Neuronal stem cell (in vitro differentiated cells): ENCODE measurements around the gene SEMA4F.
A peak's percentile ranks its signal among the peaks of the same experiment; 100 is the strongest.

Source experiments
- DNase-seq: peaks from one replicate; pipeline ENCODE4 v3.0.0-alpha.2; 2013; ENCODE audit warnings: low spot score
- H2AFZ ChIP-seq: one replicate; pipeline ENCODE4 v1.6.1; 2013; ENCODE audit warnings: mild to moderate bottlenecking, low read length, inconsistent platforms
- H2AK5ac ChIP-seq: 2 replicates; pipeline ENCODE4 v1.6.1; 2013; ENCODE audit warnings: low read depth, mild to moderate bottlenecking, inconsistent platforms, low read length, moderate library complexity, mixed read lengths
- H2BK120ac ChIP-seq: 2 replicates; pipeline ENCODE4 v1.6.1; 2013; ENCODE audit warnings: low read depth, mild to moderate bottlenecking, inconsistent platforms, low read length, moderate library complexity, mixed read lengths
- H2BK12ac ChIP-seq: one replicate; pipeline ENCODE4 v1.6.1; 2013; ENCODE audit warnings: low read length, inconsistent platforms
- H2BK15ac ChIP-seq: 2 replicates; pipeline ENCODE4 v1.6.1; 2013; ENCODE audit warnings: mild to moderate bottlenecking, low read length, inconsistent platforms, mixed read lengths
- H2BK5ac ChIP-seq: one replicate; pipeline ENCODE4 v1.6.1; 2013; ENCODE audit warnings: inconsistent platforms, mild to moderate bottlenecking, low read length, moderate library complexity
- H3K14ac ChIP-seq: one replicate; pipeline ENCODE4 v1.6.1; 2013; ENCODE audit warnings: low read length, inconsistent platforms
- H3K18ac ChIP-seq: 2 replicates; pipeline ENCODE4 v1.6.1; 2013; ENCODE audit warnings: low read length, inconsistent platforms
- H3K23ac ChIP-seq: 2 replicates; pipeline ENCODE4 v1.6.1; 2013; ENCODE audit warnings: low read depth, mild to moderate bottlenecking, mixed read lengths, low read length, inconsistent platforms; ENCODE audit not compliant: poor library complexity
- H3K27ac ChIP-seq: replicated peaks from 3 replicates; pipeline ENCODE4 v1.5.1; 2013; ENCODE audit warnings: low read length, inconsistent platforms
- H3K27me3 ChIP-seq, 3 experiments: 2 replicates each; pipeline ENCODE4 v1.6.1; 2013; ENCODE audit warnings: low read length in 3 of 3, mild to moderate bottlenecking in 2 of 3, inconsistent platforms in 1 of 3, low read depth in 1 of 3, mixed read lengths in 1 of 3, moderate library complexity in 1 of 3; ENCODE audit not compliant: control insufficient read depth in 3 of 3, insufficient read depth in 3 of 3
- H3K36me3 ChIP-seq, 2 donors: replicated peaks in 1 of 2; 2 replicates each; pipeline ENCODE4 v1.6.1; 2013; ENCODE audit warnings: low read length in 2 of 2; ENCODE audit not compliant: control insufficient read depth in 2 of 2, insufficient read depth in 2 of 2
- H3K4ac ChIP-seq: 2 replicates; pipeline ENCODE4 v1.6.1; 2013; ENCODE audit warnings: inconsistent platforms, mild to moderate bottlenecking, low read length, moderate library complexity
- H3K4me1 ChIP-seq, 2 donors: 1 replicate in 1 of 2; 2 replicates in 1 of 2; pipeline ENCODE4 v1.6.1; 2013; ENCODE audit warnings: low read length in 2 of 2, low read depth in 1 of 2; ENCODE audit not compliant: control insufficient read depth in 2 of 2, insufficient read depth in 1 of 2
- H3K4me2 ChIP-seq: one replicate; pipeline ENCODE4 v1.6.1; 2013; ENCODE audit warnings: mild to moderate bottlenecking, low read length, inconsistent platforms; ENCODE audit not compliant: insufficient read depth, poor library complexity, severe bottlenecking
- H3K4me3 ChIP-seq, 2 donors: 2 replicates each; pipeline ENCODE4 v1.5.1; 2013; ENCODE audit warnings: low read length in 2 of 2, mild to moderate bottlenecking in 2 of 2, inconsistent platforms in 1 of 2, moderate library complexity in 1 of 2
- H3K79me1 ChIP-seq: one replicate; pipeline ENCODE4 v1.6.1; 2013; ENCODE audit warnings: low read depth, mild to moderate bottlenecking, inconsistent platforms, low read length, moderate library complexity
- H3K9ac ChIP-seq: one replicate; pipeline ENCODE4 v1.6.1; 2013; ENCODE audit warnings: mild to moderate bottlenecking, low read depth, low read length, inconsistent platforms; ENCODE audit not compliant: poor library complexity
- H3K9me3 ChIP-seq, 2 donors: replicated peaks in 1 of 2; 2 replicates each; pipeline versions ENCODE3 to v1.6.1; 2013; ENCODE audit warnings: low read length in 2 of 2, mild to moderate bottlenecking in 2 of 2, inconsistent platforms in 1 of 2, low read depth in 1 of 2, mixed read lengths in 1 of 2, moderate library complexity in 1 of 2; ENCODE audit not compliant: control insufficient read depth in 2 of 2, insufficient read depth in 1 of 2
- H4K8ac ChIP-seq: one replicate; pipeline ENCODE4 v1.6.1; 2013; ENCODE audit warnings: low read depth, mild to moderate bottlenecking, inconsistent platforms, low read length, moderate library complexity
- H4K91ac ChIP-seq: one replicate; pipeline ENCODE4 v1.6.1; 2013; ENCODE audit warnings: low read length, low read depth, mild to moderate bottlenecking, inconsistent platforms; ENCODE audit not compliant: poor library complexity
- WGBS, 2 donors: extraction: QIAGEN DNeasy Blood & Tissue Kit; methylation state at CpG; one replicate each; pipeline ENCODE4 v1.1.7; 2013; ENCODE audit warnings: missing lambda C conversion rate in 2 of 2, mixed read lengths in 1 of 2; ENCODE audit not compliant: insufficient read length in 2 of 2, insufficient replicate concordance in 1 of 2; ENCODE audit errors: extremely low coverage in 2 of 2; 5-methylcytosine and 5-hydroxymethylcytosine counted together

The SEMA4F gene

GRCh38 chr2:74685408-74685807 is 31.4 kb downstream of the SEMA4F start:
- Histone ChIP-seq H2AK5ac (no peak overlapping the region), H2BK15ac (no peak overlapping the region), H3K23ac (no peak overlapping the region), H4K91ac (no peak overlapping the region), H3K27me3 (no peaks in the 10 kb centered on the region), H2BK120ac (no peak overlapping the region), H3K79me1 (no peaks in the 10 kb centered on the region), H3K14ac (no peak overlapping the region), H4K8ac (no peak overlapping the region), H3K4me2 (no peak overlapping the region), H2BK12ac (no peak overlapping the region), H3K18ac (no peak overlapping the region), H2AFZ (no peak overlapping the region), H2BK5ac (no peak overlapping the region), H3K4me1 (no peaks in the 10 kb centered on the region), H3K4me3 (no peak overlapping the region), H3K9me3 (no peaks in the 10 kb centered on the region), H3K36me3 (no peaks in the 10 kb centered on the region), H3K9ac (no peak overlapping the region), H3K4ac (no peak overlapping the region), H3K27ac (no peak overlapping the region)
- no CpG with 5 or more reads among the region's 3 CpGs for WGBS, 2 donors
- DNase-seq, result no peak

- H3K27me3 ChIP-seq, result no peaks in the 10 kb centered on the region
- H2AFZ ChIP-seq, result no peak overlapping the region
- H3K4ac ChIP-seq, result no peak overlapping the region
- H4K91ac ChIP-seq, result no peak overlapping the region
- no CpG with 5 or more reads among the region's 1 CpG for WGBS, 2 donors
- no peaks in the 10 kb centered on the region for H3K4me1 ChIP-seq
- H3K9ac ChIP-seq, result no peak overlapping the region
- no peak for DNase-seq
- no peak overlapping the region for H2BK5ac ChIP-seq
- H2BK12ac ChIP-seq, result no peak overlapping the region
- H3K36me3 ChIP-seq, result no peaks in the 10 kb centered on the region
- no peak overlapping the region for H3K27ac ChIP-seq
- H3K14ac ChIP-seq, result no peak overlapping the region
- H3K9me3 ChIP-seq, result no peaks in the 10 kb centered on the region
- H3K18ac ChIP-seq, result no peak overlapping the region
- H3K4me3 ChIP-seq, result no peak overlapping the region
- no peak overlapping the region for H2AK5ac ChIP-seq
- no peak overlapping the region for H4K8ac ChIP-seq
- H2BK15ac ChIP-seq, result no peak overlapping the region
- no peaks in the 10 kb centered on the region for H3K79me1 ChIP-seq
- no peak overlapping the region for H3K23ac ChIP-seq
- no peak overlapping the region for H2BK120ac ChIP-seq
- no peak overlapping the region for H3K4me2 ChIP-seq
Observed at GRCh38 chr2:74688881-74689280, 34.8 kb downstream of the SEMA4F start.

GRCh38 chr2:74689671-74690070 is 35.6 kb downstream of the SEMA4F start:
- Histone ChIP-seq H3K79me1 (no peaks in the 10 kb centered on the region), H4K8ac (no peak overlapping the region), H3K4me3 (no peak overlapping the region), H3K27me3 (peaks cover 0 to 4% (median 0%) of the 10 kb centered on the region in 3 experiments), H3K9me3 (no peaks in the 10 kb centered on the region), H3K23ac (no peak overlapping the region), H3K27ac (no peak overlapping the region), H3K4ac (no peak overlapping the region), H2AFZ (no peak overlapping the region), H2BK5ac (no peak overlapping the region), H3K4me2 (no peak overlapping the region), H2BK12ac (no peak overlapping the region), H3K36me3 (no peaks in the 10 kb centered on the region), H3K18ac (no peak overlapping the region), H2AK5ac (no peak overlapping the region), H3K4me1 (no peaks in the 10 kb centered on the region), H2BK120ac (no peak overlapping the region), H4K91ac (no peak overlapping the region), H3K14ac (no peak overlapping the region), H2BK15ac (no peak overlapping the region), H3K9ac (no peak overlapping the region)
- DNase-seq, result no peak
- whole genome bisulfite sequencing, 2 donors, result no CpG with 5 or more reads among the region's 3 CpGs

- Histone ChIP-seq H3K14ac (no peak overlapping the region), H4K91ac (no peak overlapping the region), H3K27me3 (peaks cover 0 to 4% (median 0%) of the 10 kb centered on the region in 3 experiments), H2AFZ (no peak overlapping the region), H2AK5ac (no peak overlapping the region), H3K27ac (no peak overlapping the region), H4K8ac (no peak overlapping the region), H3K23ac (no peak overlapping the region), H2BK12ac (no peak overlapping the region), H3K4me3 (no peak overlapping the region), H3K4me2 (no peak overlapping the region), H2BK15ac (no peak overlapping the region), H3K4ac (no peak overlapping the region), H3K4me1 (no peaks in the 10 kb centered on the region), H3K9ac (no peak overlapping the region), H2BK5ac (no peak overlapping the region), H3K18ac (no peak overlapping the region), H2BK120ac (no peak overlapping the region), H3K36me3 (no peaks in the 10 kb centered on the region), H3K79me1 (no peaks in the 10 kb centered on the region), H3K9me3 (no peaks in the 10 kb centered on the region)
- no CpG with 5 or more reads among the region's 4 CpGs for WGBS, 2 donors
- DNase-seq, result peak; percentile 56
Observed at GRCh38 chr2:74690571-74690970, 36.5 kb downstream of the SEMA4F start.
